ENCODE results near the gene PRPF18.
"Not testable (repeated sequence)": the region's sequence is repeated elsewhere in the genome, so short reads cannot be mapped to it uniquely, and the experiment has no call there.

Gene PRPF18

DNA sequence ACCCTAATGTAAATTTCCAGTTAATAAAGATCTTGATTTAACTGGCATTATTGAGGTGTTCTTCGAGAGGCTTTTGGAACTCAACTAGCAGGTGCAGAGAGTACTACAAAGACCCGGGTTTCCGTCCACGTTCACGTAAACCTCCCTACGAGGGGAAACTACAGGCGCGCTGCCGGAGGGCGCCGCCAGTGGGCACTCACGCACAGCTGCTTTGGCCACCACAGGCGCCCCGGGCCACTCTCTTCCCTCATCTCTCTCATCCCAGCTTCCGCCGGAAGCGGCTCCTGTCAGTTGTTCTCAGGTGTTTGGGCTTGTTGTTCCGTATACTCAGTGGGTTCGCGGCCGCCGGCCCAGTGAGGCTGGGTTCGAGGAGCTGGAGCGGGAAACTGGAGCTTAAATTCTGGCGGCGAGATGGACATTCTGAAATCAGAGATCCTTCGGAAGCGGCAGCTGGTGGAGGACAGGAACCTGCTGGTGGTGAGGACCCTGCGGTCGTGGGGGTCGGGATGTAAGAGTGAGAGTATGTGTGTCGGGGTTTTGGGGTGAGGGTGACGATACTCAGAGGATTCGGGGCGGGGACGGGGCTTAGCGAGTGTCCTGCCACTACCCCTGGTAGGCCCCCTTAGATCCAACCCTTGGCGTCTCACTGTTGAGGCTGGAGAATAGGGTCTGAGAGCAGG, at the start of gene PRPF18:
Gene PRPF18, plus strand, starts transcription at position 290 of the 680 bp plus-strand sequence. Its CDS starts 122 bp downstream, at position 412.
- peak; percentile 91 for DNase-seq (ENCODE audit: low read depth)

GRCh38 chr10:13537985-13538384, 48.8 kb upstream of the PRPF18 start:
- DNase-seq (ENCODE audit: low read depth) = not testable (repeated sequence)

DNA sequence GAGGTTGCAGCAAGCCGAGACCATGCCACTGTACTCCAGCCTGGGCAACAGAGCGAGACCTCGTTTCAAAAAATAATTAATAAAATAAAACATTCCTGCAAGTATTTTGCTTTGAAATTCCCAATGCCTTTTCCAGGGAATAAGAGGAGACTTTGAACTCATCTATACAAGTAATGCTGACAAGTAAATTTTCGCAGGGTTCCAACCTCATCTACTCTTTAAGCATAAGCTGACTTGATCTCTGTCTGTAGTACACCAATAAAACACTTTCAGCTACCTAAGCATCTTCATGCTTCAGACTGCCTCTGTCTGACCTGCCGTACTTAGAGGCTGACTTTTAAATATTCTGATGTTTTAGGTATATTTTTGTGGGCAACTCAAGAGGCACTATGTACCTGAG, 44.2 kb upstream of the PRPF18 start:
- no peak for DNase-seq (ENCODE audit: low read depth)

DNA sequence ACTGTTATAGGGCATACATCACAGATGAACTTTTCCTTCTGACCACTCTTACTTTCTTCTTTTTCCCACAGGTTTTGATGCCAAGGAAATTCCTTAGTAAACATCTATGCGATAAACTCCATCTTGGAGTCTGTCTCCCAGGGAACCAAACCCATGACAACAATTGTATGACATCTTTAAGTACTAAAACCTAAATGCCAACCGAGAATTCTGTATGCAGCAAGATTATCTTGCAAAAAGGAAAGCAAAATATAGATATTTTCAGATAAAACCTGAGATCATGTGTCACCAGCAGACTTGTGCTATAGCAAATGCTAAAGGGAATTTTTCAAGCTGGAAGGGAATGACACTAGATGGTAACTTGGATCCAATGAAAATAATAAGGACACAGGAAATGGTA, 36.0 kb upstream of the PRPF18 start:
- DNase-seq (ENCODE audit: low read depth) = no peak

DNA sequence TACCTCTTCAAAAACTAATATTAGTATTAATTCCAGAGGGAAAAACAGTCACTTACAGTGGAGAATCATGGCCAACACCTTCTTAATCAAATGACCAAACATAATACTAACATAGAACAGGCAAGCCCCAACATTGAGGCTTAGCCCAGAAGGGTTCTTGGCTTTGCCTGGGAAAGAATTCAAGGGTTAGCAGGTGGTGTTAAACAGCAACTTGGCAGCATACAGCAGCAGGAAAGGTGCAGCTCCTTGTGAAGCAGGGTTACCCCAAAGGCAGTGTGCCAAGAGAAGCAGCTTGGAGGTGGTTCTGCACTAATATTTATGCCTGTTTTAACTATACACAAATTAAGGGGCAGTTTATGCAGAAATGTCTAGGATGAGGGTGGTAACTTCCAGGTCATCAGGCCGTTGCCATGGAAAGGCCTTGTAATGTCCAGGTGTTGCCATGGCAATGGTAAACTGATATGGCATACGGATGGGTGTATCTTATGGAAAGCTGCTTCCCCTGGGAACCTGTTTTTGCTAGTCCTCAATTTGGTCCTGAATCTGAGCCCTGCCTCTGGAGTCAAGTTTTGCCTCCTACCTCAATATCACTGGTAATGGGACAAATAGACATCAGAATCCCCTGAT, 30.8 kb upstream of the PRPF18 start:
- DNase-seq (ENCODE audit: low read depth) = no peak

- no peak for DNase-seq (ENCODE audit: low read depth)
These were observed 27.6 kb upstream of the PRPF18 start for GRCh38 chr10:13559124-13559700.

DNA sequence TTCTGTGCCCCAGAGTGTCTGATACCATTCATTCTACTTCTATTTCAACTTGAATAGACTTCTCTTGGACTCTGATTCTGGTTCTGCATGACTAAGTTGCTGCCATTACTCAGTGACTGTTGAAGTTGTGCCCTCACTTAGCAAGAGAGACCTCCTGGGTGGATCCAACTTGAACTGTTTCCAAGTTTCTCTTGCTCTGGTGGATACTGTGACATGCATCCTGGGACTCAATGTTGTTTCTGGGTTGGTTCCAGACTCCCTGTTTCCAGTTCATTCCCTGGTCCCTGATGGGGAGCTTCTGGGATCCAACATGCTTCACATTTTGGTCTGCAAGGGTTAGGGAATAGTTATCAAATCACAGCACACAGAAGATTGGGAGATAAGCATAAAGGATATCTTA, 26.2 kb upstream of the PRPF18 start:
- DNase-seq (ENCODE audit: low read depth) = no peak

DNA sequence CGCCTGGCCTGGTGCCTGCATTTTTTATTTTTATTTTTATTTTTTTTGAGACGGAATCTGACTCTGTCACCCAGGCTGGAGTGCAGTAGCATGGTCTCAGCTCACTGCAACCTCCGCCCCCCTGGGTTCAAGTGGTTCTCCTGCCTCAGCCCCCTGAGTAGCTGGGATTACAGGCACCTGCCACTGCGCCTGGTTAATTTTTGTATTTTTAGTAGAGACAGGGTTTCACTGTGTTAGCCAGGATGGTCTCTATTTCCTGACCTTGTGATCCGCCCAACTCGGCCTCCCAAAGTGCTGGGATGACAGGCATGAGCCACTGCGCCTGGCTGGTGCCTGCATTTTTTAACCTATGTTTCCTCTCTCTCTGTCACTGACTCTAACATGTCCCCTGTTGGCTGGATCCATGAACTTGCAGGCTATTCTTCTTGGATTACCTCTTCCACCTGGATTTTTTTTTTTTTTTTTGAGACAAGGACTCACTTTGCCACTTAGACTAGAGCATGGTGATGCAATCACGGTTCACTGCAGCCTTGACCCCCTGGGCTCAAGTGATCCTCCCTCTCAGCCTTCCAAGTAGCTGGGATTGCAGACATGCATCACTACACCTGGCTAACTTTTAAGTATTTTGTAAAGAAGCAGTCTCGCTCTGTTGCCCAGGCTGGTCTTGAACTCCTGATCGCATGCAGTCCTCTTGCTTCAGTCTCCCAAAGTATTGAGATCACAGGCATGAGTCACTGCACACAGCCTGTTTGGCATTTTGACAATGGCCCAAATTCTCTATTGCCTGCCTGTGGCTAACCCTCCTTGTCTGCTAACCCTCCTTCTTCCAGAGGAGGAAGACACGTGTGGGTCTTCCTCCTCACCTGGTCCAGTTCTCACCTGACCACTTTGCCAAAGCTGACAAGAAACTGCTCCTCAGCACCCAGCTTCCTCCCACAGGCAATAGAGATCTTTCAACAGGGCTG, 23.0 kb upstream of the PRPF18 start:
- no peak for DNase-seq (ENCODE audit: low read depth)

GRCh38 chr10:13564576-13564975, 22.2 kb upstream of the PRPF18 start:
- DNase-seq (ENCODE audit: low read depth) = no peak

- DNase-seq (ENCODE audit: low read depth) = peak; percentile 57
These were observed 19.7 kb upstream of the PRPF18 start for GRCh38 chr10:13567030-13567429.

DNA sequence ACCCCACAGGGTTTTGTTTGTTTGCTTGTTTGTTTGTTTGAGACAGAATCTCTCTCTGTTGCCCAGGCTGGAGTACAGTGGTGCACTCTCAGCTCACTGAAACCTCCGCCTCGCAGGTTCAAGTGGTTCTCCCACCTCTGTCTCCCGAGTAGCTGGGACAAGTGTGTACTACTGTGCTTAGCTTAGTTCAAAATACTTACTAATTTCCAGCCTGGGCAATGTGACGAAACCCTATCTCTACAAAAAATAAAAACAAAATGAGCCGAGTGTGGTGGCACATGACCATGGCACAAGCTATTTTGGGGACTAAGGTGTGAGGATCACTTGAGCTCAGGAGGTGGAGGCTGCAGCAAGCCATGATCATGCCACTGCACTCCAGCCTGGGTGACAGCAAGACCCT, 15.2 kb upstream of the PRPF18 start:
- DNase-seq (ENCODE audit: low read depth) = no peak

GRCh38 chr10:13573960-13574359, 12.8 kb upstream of the PRPF18 start:
- no peak for DNase-seq (ENCODE audit: low read depth)

GRCh38 chr10:13585195-13585751, 1.5 kb upstream of the PRPF18 start:
- DNase-seq (ENCODE audit: low read depth) = no peak

- no peak for DNase-seq (ENCODE audit: low read depth)
These were observed 822 bp upstream of the PRPF18 start for GRCh38 chr10:13585943-13586342.

DNA sequence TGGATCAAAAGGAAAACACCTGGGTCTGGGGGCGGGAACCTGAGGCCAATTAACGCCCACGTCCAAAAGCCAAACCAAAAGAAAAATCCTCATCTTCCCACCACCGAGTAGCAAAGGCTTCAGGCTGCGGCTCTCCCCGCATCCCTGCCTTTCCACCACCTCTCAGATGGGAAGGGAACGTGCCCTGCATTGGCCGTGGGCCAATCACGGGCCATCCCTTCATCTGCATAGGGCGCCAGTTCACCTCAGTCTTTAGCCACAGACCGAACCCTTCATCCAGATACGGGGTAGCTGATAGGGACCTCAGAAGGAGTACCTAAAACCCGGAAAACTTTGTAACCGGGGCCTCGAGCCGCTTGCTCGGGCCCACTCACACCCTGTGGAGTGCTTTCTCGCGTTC, 626 bp downstream of the PRPF18 start:
- DNase-seq (ENCODE audit: low read depth) = peak; percentile 3

DNA sequence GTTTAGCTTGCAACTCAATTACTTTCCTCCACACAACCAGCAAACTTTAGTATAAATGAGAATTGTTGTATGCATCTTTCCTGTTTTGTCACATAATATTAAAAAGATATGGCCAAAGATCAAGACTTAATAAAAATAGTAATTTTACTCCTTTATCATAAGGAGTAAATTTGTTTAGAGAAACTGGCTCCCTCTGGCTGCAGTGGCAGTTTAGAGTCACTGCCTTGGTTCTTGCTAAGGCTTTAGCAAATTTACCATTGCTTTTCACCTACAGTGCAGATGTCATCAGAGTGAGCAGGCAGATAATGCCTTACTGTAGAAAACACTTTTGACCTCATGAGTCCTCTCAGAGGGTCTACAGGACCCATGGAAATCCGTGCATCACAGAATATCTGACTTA, 2.6 kb downstream of the PRPF18 start:
- no peak for DNase-seq (ENCODE audit: low read depth)

GRCh38 chr10:13590886-13591285, 4.1 kb downstream of the PRPF18 start:
- DNase-seq (ENCODE audit: low read depth) = peak; percentile 65

- no peak for DNase-seq (ENCODE audit: low read depth)
These were observed 5.5 kb downstream of the PRPF18 start for GRCh38 chr10:13592306-13592705.

DNA sequence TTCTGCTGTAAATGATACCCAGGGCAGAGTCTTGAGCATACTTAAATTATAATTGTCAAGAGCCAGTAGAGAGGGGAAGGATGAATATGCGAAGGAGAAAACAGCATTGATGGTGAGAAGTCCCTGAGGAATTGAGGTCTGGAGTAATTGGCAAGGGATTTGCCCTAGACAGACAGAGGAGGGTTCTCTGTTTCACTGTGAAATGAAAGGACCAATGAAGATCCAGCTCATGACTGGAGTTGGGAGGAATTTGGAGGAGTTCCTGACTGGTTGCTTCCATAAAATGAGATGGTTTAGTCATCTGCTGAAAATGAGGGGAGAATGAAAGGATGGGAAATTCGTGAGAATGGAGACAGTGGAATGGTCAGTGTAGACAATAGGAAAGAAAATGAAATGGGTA, 6.8 kb downstream of the PRPF18 start:
- DNase-seq (ENCODE audit: low read depth) = peak; percentile 3

- peak; percentile 51 for DNase-seq (ENCODE audit: low read depth)
These were observed 7.9 kb downstream of the PRPF18 start for GRCh38 chr10:13594641-13595040.

- no peak for DNase-seq (ENCODE audit: low read depth)
These were observed 11.1 kb downstream of the PRPF18 start for GRCh38 chr10:13597909-13598308.
